HepG2 (cell line): Measurements from ENCODE around the gene ASIC3. TPM values are rescaled to one million over a fixed set of nuclear protein-coding genes. Genes with fewer than 3 reads are reported as not detected.

ENCODE experiments used
- ATF6 ChIP-seq: sonication (generic); formaldehyde crosslinking; conservative IDR thresholded peaks from 2 replicates; pipeline ENCODE4 v1.4.0; 2020; ENCODE audit warnings: missing genetic modification reagents
- DR1 ChIP-seq: sonication (generic); formaldehyde crosslinking; IDR thresholded peaks from 2 replicates; pipeline ENCODE4 v1.8.0; 2021; ENCODE audit warnings: mild to moderate bottlenecking, missing genetic modification reagents, inconsistent platforms
- ETV5 ChIP-seq: IDR thresholded peaks from 2 replicates; pipeline ENCODE4 v1.6.1; 2018; ENCODE audit warnings: missing biosample characterization, missing genetic modification reagents, inconsistent platforms, borderline replicate concordance
- MEIS2 ChIP-seq: sonication (generic); formaldehyde crosslinking; IDR thresholded peaks from 2 replicates; pipeline ENCODE4 v1.9.0; 2021; ENCODE audit warnings: mild to moderate bottlenecking, missing genetic modification reagents
- NRL ChIP-seq: sonication (generic); formaldehyde crosslinking; IDR thresholded peaks from 2 replicates; pipeline ENCODE4 v1.5.0; 2020; ENCODE audit warnings: missing genetic modification reagents, mild to moderate bottlenecking, moderate library complexity, borderline replicate concordance
- SMYD3 ChIP-seq: sonication (generic); formaldehyde crosslinking; IDR thresholded peaks from 2 replicates; pipeline ENCODE4 v1.8.1; 2023; ENCODE audit warnings: mild to moderate bottlenecking, missing genetic modification reagents
- SYNCRIP ChIP-seq: fragments of 200-400 bp; formaldehyde crosslinking; IDR thresholded peaks from 2 replicates; pipeline ENCODE4 v1.6.1; 2018; ENCODE audit warnings: mild to moderate bottlenecking, low read depth, low read length; ENCODE audit not compliant: insufficient read depth
- TAF1 ChIP-seq: sonication (generic); formaldehyde crosslinking; IDR thresholded peaks from 2 replicates; pipeline ENCODE4 v1.4.0; 2020; ENCODE audit warnings: missing genetic modification reagents
- TAF15 ChIP-seq: fragments of 200-400 bp; formaldehyde crosslinking; IDR thresholded peaks from one replicate; pipeline ENCODE4 v1.6.1; 2018; ENCODE audit warnings: mild to moderate bottlenecking, low read depth, low read length; ENCODE audit not compliant: poor library complexity, severe bottlenecking
- ZBTB25 ChIP-seq: IDR thresholded peaks from 2 replicates; pipeline ENCODE4 v1.6.1; 2018; ENCODE audit warnings: missing genetic modification reagents
- ZC3H13 ChIP-seq: sonication (generic); formaldehyde crosslinking; IDR thresholded peaks from 2 replicates; pipeline ENCODE4 v1.8.1; 2023; ENCODE audit warnings: mild to moderate bottlenecking, missing genetic modification reagents, moderate library complexity
- ZFP36L2 ChIP-seq: sonication (generic); formaldehyde crosslinking; IDR thresholded peaks from 2 replicates; pipeline ENCODE4 v1.4.0; 2020; ENCODE audit warnings: missing genetic modification reagents
- ZNF207 ChIP-seq: fragments of 450-650 bp; IDR thresholded peaks from 2 replicates; pipeline ENCODE4 v1.6.1; 2016; ENCODE audit warnings: antibody characterized with exemption, borderline replicate concordance
- ZNF235 ChIP-seq: sonication (generic); formaldehyde crosslinking; IDR thresholded peaks from 2 replicates; pipeline ENCODE4 v1.8.1; 2023; ENCODE audit warnings: mild to moderate bottlenecking, missing genetic modification reagents, borderline replicate concordance
- ZNF563 ChIP-seq: sonication (generic); formaldehyde crosslinking; IDR thresholded peaks from 2 replicates; pipeline ENCODE4 v1.8.0; 2022; ENCODE audit warnings: mild to moderate bottlenecking, moderate library complexity, missing genetic modification reagents
- ZNF891 ChIP-seq: sonication (generic); formaldehyde crosslinking; IDR thresholded peaks from 2 replicates; pipeline ENCODE4 v1.5.0; 2020; ENCODE audit warnings: mild to moderate bottlenecking, missing genetic modification reagents
- ZSCAN30 ChIP-seq: sonication (generic); formaldehyde crosslinking; IDR thresholded peaks from 2 replicates; pipeline ENCODE4 v1.5.0; 2020; ENCODE audit warnings: mild to moderate bottlenecking, missing genetic modification reagents
- polyA plus RNA-seq, 8 experiments: library from polyadenylated mRNA; depleted of rRNA in 3 of 8; stranded (reverse) in 7 of 8; unstranded in 1 of 8; fragments of >200 nt; fragmentation: Illumina TruSeq in 4 of 8; extraction: Trizol in 4 of 8; gene quantifications; 2 replicates each; pipeline versions ENCODE4 v1.2.1 to v1.2.3, GENCODE V29; 2011 to 2016; ENCODE audit warnings: low read depth in 4 of 8, missing spikeins in 1 of 8, mixed read lengths in 1 of 8; ENCODE audit not compliant: insufficient read depth in 1 of 8
- total RNA-seq, 5 experiments: library from RNA; depleted of rRNA; stranded (reverse); fragments of >200 nt; fragmentation: Illumina TruSeq; extraction: Trizol; gene quantifications; 2 replicates each; pipeline ENCODE4 v1.2.3, GENCODE V29; 2016; ENCODE audit warnings: low read depth in 1 of 5
- TF ChIP-seq, protein P1 (sequence below): IDR thresholded peaks from 2 replicates; pipeline ENCODE4 v1.4.0; 2020; ENCODE audit warnings: mild to moderate bottlenecking, missing genetic modification reagents
- TF ChIP-seq, protein P2 (sequence below): IDR thresholded peaks from 2 replicates; pipeline ENCODE4 v1.6.1; 2016; ENCODE audit warnings: low read depth
- TF ChIP-seq, protein P3 (sequence below): sonication (generic); formaldehyde crosslinking; IDR thresholded peaks from 2 replicates; pipeline ENCODE4 v1.5.0; 2020; ENCODE audit warnings: missing genetic modification reagents, mild to moderate bottlenecking, borderline replicate concordance

The ASIC3 gene
- total and polyA plus RNA-seq, 2 of the 13 experiments (the other 11 are each of a cell fraction or from before 2014, with no cell fraction given), result 0.51 TPM; not detected in 1

DNA sequence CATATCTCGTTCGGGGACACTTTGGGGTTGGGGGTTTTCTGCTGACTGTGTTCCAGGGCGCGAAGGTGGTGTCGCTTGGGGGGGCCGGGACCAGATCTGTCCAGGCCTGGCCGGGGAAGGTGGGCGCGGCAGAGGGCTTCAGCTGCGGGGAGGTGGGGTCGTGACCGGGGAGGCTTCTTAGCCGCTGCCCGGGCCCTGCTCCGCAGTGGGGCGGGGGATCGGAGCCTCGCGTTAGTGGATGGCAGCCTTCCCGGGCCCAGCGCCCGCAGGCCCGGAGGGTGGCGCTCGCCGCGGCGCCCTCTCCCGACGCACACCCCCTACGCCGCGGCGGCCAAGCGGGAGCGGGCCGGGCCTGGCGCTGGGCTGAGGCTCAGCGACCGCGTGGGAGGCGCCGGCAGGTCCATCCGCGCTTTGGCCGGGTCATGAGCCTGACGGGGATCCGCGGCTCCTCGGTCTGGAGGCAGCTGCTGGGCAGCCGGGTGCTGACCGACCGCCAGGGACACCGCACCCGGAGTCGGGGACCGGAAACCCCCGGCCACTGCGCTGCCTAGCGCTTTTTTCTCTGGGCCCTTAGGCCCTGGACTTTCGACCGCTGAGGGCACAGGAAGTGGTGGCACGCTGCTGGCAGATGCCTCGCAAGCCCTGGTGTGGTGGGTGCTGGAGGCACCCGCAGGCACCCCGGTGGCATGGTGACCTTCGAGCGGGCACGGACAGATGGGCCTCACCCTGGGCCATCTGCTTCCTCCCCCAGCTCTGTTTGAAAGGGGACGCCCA is 39.1 kb downstream of the ASIC3 start (continued):
- TF ChIP-seq ZBTB25 (peak; percentile 36; the same call in 1 of the 2 replicates), SMYD3 (CRISPR knock-in tag) (no peak), ZNF235 (CRISPR knock-in tag) (peak; percentile 67; the same call in 1 of the 2 replicates), SYNCRIP (no peak), ATF6 (CRISPR knock-in tag) (no peak), ETV5 (peak; percentile 86), TAF15 (no peak), ZSCAN30 (CRISPR knock-in tag) (no peak), TAF1 (CRISPR knock-in tag) (peak; percentile 43; the same call in 1 of the 2 replicates), MEIS2 (CRISPR knock-in tag) (peak; percentile 56; the same call in 1 of the 2 replicates), ZNF207 (no peak), DR1 (CRISPR knock-in tag) (peak; percentile 32; the same call in 1 of the 2 replicates), ZFP36L2 (peak; percentile 47; the same call in 1 of the 2 replicates), NRL (no peak), ZNF563 (CRISPR knock-in tag) (peak; percentile 30; the same call in 1 of the 2 replicates), ZC3H13 (CRISPR knock-in tag) (peak; percentile 45; the same call in 1 of the 2 replicates), ZNF891 (no peak)
- TF ChIP-seq, protein P1, sequence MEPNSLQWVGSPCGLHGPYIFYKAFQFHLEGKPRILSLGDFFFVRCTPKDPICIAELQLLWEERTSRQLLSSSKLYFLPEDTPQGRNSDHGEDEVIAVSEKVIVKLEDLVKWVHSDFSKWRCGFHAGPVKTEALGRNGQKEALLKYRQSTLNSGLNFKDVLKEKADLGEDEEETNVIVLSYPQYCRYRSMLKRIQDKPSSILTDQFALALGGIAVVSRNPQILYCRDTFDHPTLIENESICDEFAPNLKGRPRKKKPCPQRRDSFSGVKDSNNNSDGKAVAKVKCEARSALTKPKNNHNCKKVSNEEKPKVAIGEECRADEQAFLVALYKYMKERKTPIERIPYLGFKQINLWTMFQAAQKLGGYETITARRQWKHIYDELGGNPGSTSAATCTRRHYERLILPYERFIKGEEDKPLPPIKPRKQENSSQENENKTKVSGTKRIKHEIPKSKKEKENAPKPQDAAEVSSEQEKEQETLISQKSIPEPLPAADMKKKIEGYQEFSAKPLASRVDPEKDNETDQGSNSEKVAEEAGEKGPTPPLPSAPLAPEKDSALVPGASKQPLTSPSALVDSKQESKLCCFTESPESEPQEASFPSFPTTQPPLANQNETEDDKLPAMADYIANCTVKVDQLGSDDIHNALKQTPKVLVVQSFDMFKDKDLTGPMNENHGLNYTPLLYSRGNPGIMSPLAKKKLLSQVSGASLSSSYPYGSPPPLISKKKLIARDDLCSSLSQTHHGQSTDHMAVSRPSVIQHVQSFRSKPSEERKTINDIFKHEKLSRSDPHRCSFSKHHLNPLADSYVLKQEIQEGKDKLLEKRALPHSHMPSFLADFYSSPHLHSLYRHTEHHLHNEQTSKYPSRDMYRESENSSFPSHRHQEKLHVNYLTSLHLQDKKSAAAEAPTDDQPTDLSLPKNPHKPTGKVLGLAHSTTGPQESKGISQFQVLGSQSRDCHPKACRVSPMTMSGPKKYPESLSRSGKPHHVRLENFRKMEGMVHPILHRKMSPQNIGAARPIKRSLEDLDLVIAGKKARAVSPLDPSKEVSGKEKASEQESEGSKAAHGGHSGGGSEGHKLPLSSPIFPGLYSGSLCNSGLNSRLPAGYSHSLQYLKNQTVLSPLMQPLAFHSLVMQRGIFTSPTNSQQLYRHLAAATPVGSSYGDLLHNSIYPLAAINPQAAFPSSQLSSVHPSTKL, result no peak
- TF ChIP-seq, protein P2, sequence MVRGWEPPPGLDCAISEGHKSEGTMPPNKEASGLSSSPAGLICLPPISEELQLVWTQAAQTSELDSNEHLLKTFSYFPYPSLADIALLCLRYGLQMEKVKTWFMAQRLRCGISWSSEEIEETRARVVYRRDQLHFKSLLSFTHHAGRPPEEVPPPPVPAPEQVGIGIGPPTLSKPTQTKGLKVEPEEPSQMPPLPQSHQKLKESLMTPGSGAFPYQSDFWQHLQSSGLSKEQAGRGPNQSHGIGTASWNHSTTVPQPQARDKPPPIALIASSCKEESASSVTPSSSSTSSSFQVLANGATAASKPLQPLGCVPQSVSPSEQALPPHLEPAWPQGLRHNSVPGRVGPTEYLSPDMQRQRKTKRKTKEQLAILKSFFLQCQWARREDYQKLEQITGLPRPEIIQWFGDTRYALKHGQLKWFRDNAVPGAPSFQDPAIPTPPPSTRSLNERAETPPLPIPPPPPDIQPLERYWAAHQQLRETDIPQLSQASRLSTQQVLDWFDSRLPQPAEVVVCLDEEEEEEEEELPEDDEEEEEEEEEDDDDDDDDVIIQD (CRISPR knock-in tag), result no peak
- TF ChIP-seq, protein P3, sequence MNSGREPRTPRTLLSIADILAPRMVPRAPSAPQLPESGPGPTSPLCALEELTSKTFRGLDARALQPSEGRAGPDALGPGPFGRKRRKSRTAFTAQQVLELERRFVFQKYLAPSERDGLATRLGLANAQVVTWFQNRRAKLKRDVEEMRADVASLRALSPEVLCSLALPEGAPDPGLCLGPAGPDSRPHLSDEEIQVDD (CRISPR knock-in tag), result peak; percentile 18; the same call in 1 of the 2 replicates
